T-helper 22 cell (primary cell): ENCODE measurements around the gene KRTAP5-11.
"Not testable (repeated sequence)": the region's sequence is repeated elsewhere in the genome, so short reads cannot be mapped to it uniquely, and the experiment has no call there.

Experiments used
- DNase-seq: peaks from one replicate; pipeline ENCODE4 v3.0.0-alpha.2; 2020; ENCODE audit warnings: low read depth

Gene KRTAP5-11

GRCh38 chr11:71582309-71582895, at the start of gene KRTAP5-11:
Gene KRTAP5-11 (minus strand): TSS chr11:71582875. CDS start chr11:71582837, 38 bp downstream.
- DNase-seq, result no peak

DNA sequence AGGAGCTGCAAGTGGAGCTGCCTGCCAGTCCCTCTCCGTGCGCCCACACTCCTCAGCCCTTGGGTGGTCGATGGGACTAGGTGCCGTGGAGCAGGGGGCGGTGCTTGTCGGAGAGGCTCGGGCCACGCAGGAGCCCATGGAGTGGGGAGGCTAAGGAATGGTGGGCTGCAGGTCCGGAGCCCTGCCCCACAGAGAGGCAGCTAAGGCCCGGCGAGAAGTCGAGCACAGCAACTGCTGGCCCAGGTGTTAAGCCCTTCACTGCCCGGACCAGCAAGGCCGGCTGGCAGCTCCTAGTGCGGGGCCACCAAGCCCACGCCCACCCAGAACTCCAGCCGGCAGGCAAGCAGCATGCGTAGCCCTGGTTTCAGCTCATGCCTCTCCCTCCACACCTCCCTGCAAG, 48.9 kb upstream of the KRTAP5-11 start:
- DNase-seq, result not testable (repeated sequence)

- DNase-seq, result not testable (repeated sequence)
These were observed 47.4 kb upstream of the KRTAP5-11 start for GRCh38 chr11:71630071-71630470.

DNA sequence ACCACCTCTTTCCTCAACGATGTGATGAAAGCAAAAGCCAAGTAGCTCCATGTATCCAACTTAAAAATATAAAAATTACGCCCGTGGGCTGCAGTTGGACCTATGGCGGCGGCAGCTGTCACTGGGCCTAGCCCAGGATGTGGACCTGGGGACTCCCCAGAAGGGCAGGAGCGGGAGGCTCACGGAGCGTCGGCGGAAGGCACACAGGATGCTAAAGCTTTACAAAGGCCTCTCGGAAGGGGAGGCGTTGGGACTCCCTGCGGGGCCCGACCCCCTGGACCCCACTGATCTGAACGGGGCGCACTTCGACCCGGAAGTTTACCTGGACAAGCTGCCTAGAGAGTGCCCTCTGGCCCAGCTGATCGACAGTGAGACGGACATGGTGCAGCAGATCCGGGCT, 46.3 kb upstream of the KRTAP5-11 start:
- not testable (repeated sequence) for DNase-seq

DNA sequence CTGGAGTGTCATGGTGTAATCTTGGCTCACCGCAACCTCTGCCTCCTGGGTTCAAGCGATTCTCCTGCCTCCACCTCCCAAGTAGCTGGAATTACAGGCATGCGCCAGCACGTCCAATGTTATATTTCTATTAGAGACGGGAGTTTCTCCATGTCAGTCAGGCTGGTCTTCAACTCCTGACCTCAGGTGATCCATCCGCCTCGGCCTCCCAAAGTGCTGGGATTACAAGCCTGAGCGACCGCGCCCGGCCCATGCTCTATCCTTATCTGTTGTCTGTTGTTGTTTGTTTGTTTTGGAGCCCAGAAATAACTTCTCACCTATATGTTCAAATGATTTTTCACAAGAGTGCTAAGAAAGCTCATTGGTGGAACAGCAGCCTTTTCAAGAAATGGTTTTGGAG, 40.6 kb upstream of the KRTAP5-11 start:
- DNase-seq, result not testable (repeated sequence)

DNA sequence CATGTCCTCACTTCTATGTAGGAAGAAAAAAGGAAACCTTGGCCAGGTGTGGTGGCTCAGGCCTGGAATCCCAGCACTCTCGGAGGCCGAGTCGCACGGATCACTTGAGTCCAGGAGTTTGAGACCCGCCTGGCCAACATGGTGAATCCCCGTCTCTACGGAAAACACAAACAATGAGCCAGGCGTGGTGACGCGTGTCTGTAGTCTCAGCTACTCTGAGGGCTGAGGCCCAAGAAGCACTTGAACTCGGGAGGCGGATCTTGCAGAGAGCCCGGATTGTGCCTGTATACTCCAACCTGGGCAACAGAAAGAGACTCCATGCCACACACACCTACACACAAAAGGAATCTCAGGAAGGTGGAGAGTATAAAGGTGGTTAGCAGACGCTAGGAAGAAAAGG, 39.9 kb upstream of the KRTAP5-11 start:
- DNase-seq, result not testable (repeated sequence)

DNA sequence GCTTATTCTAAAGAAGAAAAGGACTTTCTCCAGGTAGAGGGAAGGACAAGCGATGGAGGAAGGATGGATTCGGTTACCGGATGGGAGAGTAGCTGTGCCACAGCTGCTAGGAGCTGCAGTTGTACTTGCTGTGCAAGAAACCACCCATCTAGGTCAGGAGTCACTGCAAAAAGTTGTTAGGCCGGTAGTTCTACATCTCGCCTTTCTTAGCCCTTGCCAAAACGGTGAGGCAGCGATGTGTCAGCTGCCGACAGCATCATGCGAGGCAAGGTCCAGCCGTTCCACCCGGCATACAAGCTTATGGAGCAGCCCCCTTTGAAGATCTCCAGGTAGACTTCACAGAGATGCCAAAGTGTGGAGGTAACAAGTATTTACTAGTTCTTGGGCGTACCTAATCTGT, 32.3 kb upstream of the KRTAP5-11 start:
- DNase-seq, result not testable (repeated sequence)

DNA sequence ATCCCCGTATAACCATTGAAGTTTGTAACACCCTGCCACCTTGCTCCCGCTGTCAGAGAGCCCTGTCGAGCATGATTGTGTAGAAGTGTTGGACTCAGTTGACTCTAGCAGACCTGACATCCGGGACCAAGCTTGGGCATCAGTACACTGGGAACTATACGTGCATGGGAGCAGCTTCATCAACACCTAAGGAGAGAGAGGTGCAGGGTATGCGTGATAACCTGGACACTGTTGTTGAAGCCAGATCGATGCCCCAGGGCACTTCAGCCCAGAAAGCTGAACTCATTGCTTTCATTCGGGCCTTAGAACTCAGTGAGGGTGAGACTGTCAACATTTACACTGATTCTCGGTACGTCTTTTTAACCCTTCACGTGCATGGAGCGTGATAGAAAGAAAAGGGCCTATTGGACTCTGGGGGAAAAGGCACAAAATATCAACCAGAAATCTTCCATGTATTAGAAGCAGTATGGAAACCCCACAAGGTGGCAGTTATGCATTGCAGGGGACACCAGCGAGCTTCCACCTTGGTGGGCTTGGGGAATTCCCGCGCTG, 31.8 kb upstream of the KRTAP5-11 start:
- DNase-seq, result not testable (repeated sequence)

DNA sequence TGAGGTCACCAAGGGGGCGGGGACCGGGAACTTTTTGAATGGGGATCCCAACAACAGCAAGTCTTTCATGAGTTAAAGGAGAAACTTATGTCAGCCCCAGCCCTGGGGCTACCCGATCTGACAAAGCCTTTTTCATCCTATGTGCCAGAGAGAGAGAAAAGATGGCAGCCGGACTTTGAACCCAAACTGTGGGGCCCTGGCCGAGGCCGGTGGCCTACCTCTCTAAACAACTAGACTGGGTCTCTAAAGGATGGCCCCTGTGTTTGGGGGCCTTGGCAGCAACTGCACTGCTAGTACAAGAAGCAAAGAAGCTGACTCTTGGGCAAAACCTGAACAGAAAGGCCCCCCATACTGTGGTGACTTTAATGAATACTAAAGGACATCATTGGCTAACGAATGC, 31.3 kb upstream of the KRTAP5-11 start:
- DNase-seq, result not testable (repeated sequence)

GRCh38 chr11:71611218-71611910, 28.7 kb upstream of the KRTAP5-11 start:
- DNase-seq, result not testable (repeated sequence)

DNA sequence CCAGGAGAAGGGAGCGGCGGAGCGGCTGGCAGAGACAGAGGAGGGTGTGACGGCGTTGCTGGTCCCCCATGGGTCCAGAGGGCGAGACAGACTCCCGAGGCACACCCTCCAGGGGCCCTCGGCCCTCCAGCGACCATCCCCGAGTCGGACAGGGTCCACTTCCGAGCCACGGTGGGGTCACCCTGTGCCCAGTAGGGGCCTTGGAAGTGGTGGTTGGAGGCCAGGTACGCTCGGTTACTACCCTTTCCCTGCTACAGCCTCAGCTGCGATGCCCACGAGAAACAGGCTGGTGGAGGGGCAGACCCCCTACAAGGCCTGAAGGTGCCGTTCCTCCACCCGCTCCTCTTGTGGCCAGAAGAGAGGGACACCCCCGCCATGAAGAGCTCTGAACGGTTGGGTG, 25.6 kb upstream of the KRTAP5-11 start:
- DNase-seq, result not testable (repeated sequence)

DNA sequence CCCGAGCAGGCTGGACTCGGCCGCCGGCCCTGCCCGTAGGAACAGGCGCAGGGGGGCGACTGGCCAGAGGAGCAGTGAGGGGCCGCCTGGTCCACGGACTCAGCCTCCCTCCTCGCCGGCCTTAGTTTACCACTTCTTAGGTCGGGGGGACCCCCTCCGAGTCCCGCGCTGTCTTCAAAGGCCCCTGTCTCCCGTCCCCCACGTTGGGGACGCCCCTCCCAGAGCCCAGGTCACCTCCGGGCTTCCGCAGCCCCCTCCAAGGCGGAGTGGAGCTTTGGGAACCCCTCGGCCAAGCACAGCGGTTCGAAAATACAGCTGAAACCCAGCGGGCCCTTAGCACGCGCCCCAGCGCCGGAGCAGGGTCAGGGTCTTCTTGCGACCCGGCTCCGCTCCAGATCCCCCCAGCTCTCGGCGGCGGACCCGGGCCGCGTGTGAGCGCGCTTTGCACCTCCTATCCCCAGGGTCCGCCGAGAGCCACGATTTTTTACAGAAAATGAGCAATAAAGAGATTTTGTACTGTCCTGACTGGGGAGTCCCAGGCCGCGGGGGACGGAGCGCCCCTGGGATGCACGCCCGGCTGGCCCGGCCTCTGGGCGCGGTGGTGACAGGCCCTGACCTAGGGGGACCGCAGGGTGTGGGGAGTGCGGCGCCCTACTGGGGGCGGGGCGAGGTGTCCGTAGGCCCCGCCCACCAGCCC, 25.0 kb upstream of the KRTAP5-11 start:
- DNase-seq, result not testable (repeated sequence)

DNA sequence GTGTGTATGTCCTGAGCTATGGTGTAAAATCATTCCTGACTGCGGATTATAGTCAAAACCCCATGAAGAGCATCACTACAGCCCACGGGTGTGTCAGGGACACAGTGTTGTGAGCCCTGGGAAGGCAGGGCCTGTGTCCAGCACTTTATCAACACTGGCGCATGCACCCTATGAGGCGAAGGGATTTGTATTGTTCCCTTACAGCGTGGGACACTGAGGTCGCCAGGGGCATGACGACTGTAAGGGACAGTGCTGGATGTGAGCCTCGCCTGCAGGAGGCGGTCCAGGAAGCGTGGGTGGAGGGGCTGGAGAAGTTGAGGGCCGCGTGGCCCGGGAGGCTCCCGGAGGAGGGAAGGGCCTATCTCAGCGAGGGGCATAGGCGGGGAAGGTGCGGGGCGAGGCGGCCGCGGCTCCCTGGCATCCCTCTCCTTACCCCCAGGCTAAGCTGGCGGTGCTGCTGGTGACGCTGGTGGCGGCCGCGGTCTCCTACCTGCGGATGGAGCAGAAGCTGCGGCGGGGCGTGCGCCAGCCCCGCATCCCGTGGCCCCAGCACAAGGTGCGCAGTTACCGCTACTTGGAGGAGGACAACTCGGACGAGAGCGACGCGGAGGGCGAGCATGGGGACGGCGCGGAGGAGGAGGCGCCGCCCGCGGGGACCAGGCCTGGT, 24.3 kb upstream of the KRTAP5-11 start:
- not testable (repeated sequence) for DNase-seq

DNA sequence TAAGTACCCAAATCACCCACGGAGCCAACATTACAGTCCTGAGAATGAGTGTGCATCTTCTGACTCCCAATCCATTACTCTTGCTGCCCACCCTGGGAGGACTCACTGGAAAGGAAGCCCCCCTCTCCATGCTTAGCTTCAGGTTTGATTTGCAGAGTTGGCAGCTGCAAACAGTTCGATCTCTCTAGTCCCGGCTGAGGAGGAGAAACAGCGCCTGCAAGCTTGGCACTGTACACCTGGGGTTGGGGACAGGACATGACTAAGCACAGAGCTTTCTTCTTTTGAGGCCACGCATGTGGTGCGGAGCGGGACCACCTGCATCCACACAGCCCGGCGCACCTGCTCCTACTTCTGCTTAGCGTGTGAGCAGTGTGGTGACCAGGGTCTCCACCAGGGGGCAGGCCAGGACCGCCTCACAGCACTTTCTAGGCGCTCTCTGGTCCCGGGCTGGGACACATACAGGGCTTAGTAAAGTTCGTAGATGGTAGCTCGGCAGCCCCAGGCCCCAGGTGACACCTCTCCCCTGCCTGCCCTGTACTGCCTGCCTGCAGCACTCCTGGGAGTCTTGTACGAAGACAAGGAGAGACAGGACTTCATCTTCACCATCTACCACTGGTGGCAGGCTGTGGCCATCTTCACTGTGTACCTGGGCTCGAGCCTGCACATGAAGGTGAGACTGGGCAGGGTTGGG, 22.3 kb upstream of the KRTAP5-11 start:
- DNase-seq, result not testable (repeated sequence)

DNA sequence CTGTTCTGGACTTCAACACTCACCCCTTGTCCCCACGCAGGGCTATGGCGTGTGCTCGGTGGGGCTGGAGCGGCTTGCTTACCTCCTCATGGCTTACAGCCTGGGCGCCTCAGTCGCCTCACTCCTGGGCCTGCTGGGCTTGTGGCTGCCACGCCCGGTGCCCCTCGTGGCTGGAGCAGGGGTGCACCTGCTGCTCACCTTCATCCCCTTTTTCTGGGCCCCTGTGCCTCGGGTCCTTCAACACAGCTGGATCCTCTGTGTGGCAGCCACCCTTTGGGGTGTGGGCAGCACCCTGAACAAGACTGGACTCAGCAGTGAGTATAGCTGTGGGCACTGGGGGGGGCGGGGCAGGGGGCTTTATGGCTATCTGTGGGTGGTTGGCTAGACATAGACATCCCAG, 20.5 kb upstream of the KRTAP5-11 start:
- DNase-seq, result not testable (repeated sequence)

GRCh38 chr11:71589546-71589920, 6.9 kb upstream of the KRTAP5-11 start:
- DNase-seq, result not testable (repeated sequence)

DNA sequence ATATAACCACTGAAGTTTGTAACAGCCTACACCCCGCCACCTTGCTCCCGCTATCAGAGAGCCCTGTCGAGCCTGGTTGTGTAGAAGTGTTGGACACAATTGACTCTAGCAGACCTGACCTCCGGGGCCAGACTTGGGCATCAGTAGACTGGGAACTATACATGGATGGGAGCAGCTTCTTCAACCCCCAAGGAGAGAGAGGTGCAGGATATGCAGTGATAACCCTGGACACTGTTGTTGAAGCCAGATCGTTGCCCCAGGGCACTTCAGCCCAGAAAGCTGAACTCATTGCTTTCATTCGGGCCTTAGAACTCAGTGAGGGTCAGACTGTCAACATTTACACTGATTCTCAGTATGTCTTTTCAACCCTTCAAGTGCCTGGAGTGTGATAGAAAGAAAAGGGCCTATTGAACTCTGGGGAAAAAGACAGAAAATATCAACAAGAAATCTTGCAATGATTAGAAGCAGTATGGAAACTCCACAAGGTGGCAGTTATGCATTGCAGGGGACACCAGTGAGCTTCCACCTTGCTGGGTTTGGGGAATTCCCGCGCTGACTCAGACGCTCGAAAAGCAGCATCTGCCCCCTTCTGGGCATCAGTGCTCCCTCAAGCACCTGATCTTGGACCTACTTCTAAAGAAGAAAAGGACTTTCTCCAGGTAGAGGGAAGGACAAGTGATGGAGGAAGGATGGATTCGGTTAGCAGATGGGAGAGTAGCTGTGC, 6.3 kb upstream of the KRTAP5-11 start:
- not testable (repeated sequence) for DNase-seq

- DNase-seq, result not testable (repeated sequence)
These were observed 5.6 kb upstream of the KRTAP5-11 start for GRCh38 chr11:71588314-71588713.

DNA sequence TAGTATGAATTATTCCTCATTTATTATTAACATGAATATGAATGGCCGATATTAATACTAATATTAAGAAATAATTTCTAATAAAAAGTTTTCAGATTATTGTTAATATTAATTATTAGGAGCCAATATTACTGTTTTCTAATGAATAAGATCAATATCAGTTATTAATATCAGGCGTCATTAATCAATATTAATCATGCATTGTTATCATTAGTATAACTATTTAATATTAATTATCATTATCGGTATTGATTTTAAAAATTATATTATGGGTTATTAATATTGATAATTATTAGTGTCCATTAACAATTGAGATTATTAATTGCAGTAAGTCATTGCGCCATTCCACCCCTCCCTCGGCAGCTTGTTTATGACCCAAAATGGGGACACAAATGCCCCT, 3.0 kb upstream of the KRTAP5-11 start:
- not testable (repeated sequence) for DNase-seq

DNA sequence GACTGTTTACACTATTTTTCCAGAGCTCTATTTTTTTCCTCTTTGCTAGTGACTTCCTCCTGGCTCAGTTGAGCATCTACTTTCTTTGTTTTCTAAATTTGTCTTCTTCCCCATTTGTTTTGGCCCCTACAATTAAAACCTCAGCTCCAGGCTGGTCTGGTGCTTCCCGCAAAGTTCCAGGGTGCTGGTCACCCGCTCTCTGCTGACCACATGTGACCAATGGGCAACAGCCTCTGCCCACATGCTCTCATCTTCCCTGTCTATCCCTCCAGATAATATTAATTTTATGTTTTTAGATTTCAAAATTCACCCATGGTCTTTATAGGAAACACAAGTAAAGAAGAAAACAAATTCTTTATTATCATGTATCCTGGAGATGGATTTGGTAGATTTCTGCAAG, 294 bp upstream of the KRTAP5-11 start:
- not testable (repeated sequence) for DNase-seq

DNA sequence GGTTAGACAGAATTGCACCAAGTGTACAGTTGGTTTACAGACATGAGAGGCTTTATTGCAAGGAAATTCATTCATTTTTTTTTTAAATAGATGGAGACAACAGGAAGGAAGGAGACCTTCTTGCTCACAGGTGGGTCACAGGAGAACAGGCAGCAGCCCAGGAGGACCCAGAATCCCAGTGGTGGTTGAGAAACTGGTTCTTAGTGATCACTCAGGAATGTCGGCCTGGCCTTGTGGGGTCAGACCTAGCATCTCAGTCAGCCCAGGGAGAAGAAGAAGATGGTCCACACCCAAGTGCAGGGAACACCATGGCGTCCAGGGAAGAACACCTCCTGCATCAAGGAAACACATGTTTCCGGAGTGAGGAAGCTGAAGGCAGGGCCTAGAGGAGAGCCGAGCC, 849 bp downstream of the KRTAP5-11 start:
- no peak for DNase-seq
